ENCODE results near the gene PCP4L1. TPM values are rescaled to one million over a fixed set of nuclear protein-coding genes. Genes with fewer than 3 reads are reported as not detected.

PCP4L1 gene
- total RNA-seq, 1 experiment from 2014 or later, result 0.83 TPM

- peaks cover 0 to 8% (median 3%) of the 10 kb centered on the region in 3 experiments; a peak in 3 of 7 replicates for H3K36me3 Mint-ChIP-seq (ENCODE audit: insufficient read depth in 1 of 3, low read depth in 3 of 3)
- H3K18ac ChIP-seq (ENCODE audit: insufficient read length, low read depth, low read length), result no peak overlapping the region
- H2BK5ac ChIP-seq (ENCODE audit: insufficient read length, low read length), result no peak overlapping the region
- H3K4me1 ChIP-seq (ENCODE audit: insufficient read depth, low read length), result peaks cover 4% of the 10 kb centered on the region; the same call in 1 of the 2 replicates
- no peak overlapping the region for H3K27ac ChIP-seq (ENCODE audit: insufficient read length, low read depth, low read length)
- no peak overlapping the region for H4K8ac ChIP-seq (replicated peaks; ENCODE audit: insufficient read length, low read depth, low read length)
- no peak overlapping the region; a peak in 1 of 7 replicates for H3K27ac Mint-ChIP-seq
- no peak overlapping the region for H2BK20ac ChIP-seq (ENCODE audit: low read depth, low read length, poor library complexity, severe bottlenecking)
- no peak overlapping the region for H3T11ph ChIP-seq (ENCODE audit: low read length)
- no peak overlapping the region for H3K4ac ChIP-seq (ENCODE audit: low read depth, low read length)
- no peak overlapping the region; the same call in 1 of the 2 replicates for H3K14ac ChIP-seq (ENCODE audit: insufficient read depth, low read length)
- no peak overlapping the region for H2BK15ac ChIP-seq (ENCODE audit: low read depth, low read length)
- no peak overlapping the region for H2BK120ac ChIP-seq (ENCODE audit: low read depth, low read length, poor library complexity, severe bottlenecking)
- no peak overlapping the region for H2AFZ ChIP-seq (ENCODE audit: low read length)
- no peak overlapping the region for H3K23ac ChIP-seq (ENCODE audit: insufficient read length, low read depth, low read length)
- WGBS (ENCODE audit: extremely low coverage, insufficient read length, low lambda C conversion rate), result no CpG with 5 or more reads among the region's 5 CpGs
- H3K4me2 ChIP-seq (ENCODE audit: insufficient read depth, insufficient read length, low read length), result no peak overlapping the region
- peaks cover 13 to 22% of the 10 kb centered on the region in 2 experiments for H3K4me1 Mint-ChIP-seq
- H3K79me2 ChIP-seq (ENCODE audit: insufficient read depth, low read length), result no peaks in the 10 kb centered on the region
- no peaks in the 10 kb centered on the region for H3K23me2 ChIP-seq (ENCODE audit: insufficient read length, low read depth, low read length, poor library complexity, severe bottlenecking)
- no peak overlapping the region for H4K5ac ChIP-seq (ENCODE audit: insufficient read length, low read depth, low read length)
- no peak for TF ChIP-seq CTCF (conservative IDR thresholded peaks at IDR 0.05)
- no peak overlapping the region for H2AK5ac ChIP-seq (ENCODE audit: insufficient read length, low read length)
- no peak overlapping the region for H4K91ac ChIP-seq (ENCODE audit: insufficient read length, low read depth, low read length)
- H3K27me3 ChIP-seq (ENCODE audit: insufficient read depth, low read length), result no peaks in the 10 kb centered on the region
- H3K9me3 Mint-ChIP-seq, result peaks cover 8 to 9% of the 10 kb centered on the region in 2 experiments; a peak in 4 of 5 replicates
- no peaks in the 10 kb centered on the region for H3K9me3 ChIP-seq (ENCODE audit: control insufficient read depth, low read depth, low read length)
- no peak overlapping the region for H3K56ac ChIP-seq (ENCODE audit: insufficient read length, low read depth, low read length)
- peak overlapping the region in 1 of 2 experiments; percentile 14; a peak in 1 of 5 replicates for H3K4me3 Mint-ChIP-seq
- no peaks in the 10 kb centered on the region for H3K79me1 ChIP-seq (ENCODE audit: insufficient read depth, low read depth, low read length, poor library complexity, severe bottlenecking)
- H3K9ac ChIP-seq (ENCODE audit: extremely low read depth, insufficient read length, low read length), result no peak overlapping the region
- H2BK12ac ChIP-seq (ENCODE audit: insufficient read length, low read depth, low read length), result no peak overlapping the region
- DNase-seq, result no peak
- peaks cover 23% of the 10 kb centered on the region for H3K27me3 Mint-ChIP-seq (ENCODE audit: low read depth)
- H4K20me1 ChIP-seq (ENCODE audit: control insufficient read depth, insufficient read depth, insufficient read length), result no peaks in the 10 kb centered on the region
These were observed 27.0 kb downstream of the PCP4L1 start for GRCh38 chr1:161285521-161285920.
